ENCODE data around the gene BAZ2B. TPM values are rescaled to one million over a fixed set of nuclear protein-coding genes. Genes with fewer than 3 reads are reported as not detected.

BAZ2B gene
- total and polyA plus RNA-seq, 3 donors from 2014 or later = 23.5 to 132 (median 119) TPM

GRCh38 chr2:159461076-159461475 lies 155.3 kb downstream of the BAZ2B start:
- no peaks in the 10 kb centered on the region for H3K9me3 ChIP-seq
- no peak overlapping the region for H3K27ac ChIP-seq
- TF ChIP-seq CTCF (IDR thresholded peaks at IDR 0.05) (no peak), POLR2A (IDR thresholded peaks at IDR 0.05) (no peak)
- no peak overlapping the region for H3K4me3 ChIP-seq
- no peaks in the 10 kb centered on the region for H3K27me3 ChIP-seq
- H3K36me3 ChIP-seq (ENCODE audit: low read depth, missing control alignments) = no peaks in the 10 kb centered on the region
- intact Hi-C loops (cut with DNase I; ENCODE audit: low total_unique reads) = no loop called here
- 54 to 66% methylated on average over 2 of the region's 2 CpGs for WGBS, 2 donors
- H3K4me1 ChIP-seq = no peaks in the 10 kb centered on the region
- DNase-seq = no peak

- H3K36me3 ChIP-seq (ENCODE audit: low read depth, missing control alignments) = no peaks in the 10 kb centered on the region
- TF ChIP-seq CTCF (IDR thresholded peaks at IDR 0.05) (no peak), POLR2A (IDR thresholded peaks at IDR 0.05) (no peak)
- DNase-seq = no peak
- no peak overlapping the region for H3K27ac ChIP-seq
- no peak overlapping the region for H3K4me3 ChIP-seq
- 73 to 86% methylated on average over 1 of the region's 1 CpG for WGBS, 2 donors
- no peaks in the 10 kb centered on the region for H3K4me1 ChIP-seq
- intact Hi-C loops (cut with DNase I; ENCODE audit: low total_unique reads) = no loop called here
- no peaks in the 10 kb centered on the region for H3K9me3 ChIP-seq
- H3K27me3 ChIP-seq = no peaks in the 10 kb centered on the region
Observed at GRCh38 chr2:159460227-159460626, 156.1 kb downstream of the BAZ2B start.

- intact Hi-C loops (cut with DNase I; ENCODE audit: low total_unique reads) = no loop called here
- no peaks in the 10 kb centered on the region for H3K36me3 ChIP-seq (ENCODE audit: low read depth, missing control alignments)
- no peak overlapping the region for H3K27ac ChIP-seq
- no peaks in the 10 kb centered on the region for H3K27me3 ChIP-seq
- H3K9me3 ChIP-seq = no peaks in the 10 kb centered on the region
- no peak for DNase-seq
- no peak overlapping the region for H3K4me3 ChIP-seq
- TF ChIP-seq POLR2A (IDR thresholded peaks at IDR 0.05) (no peak), CTCF (IDR thresholded peaks at IDR 0.05) (no peak)
- H3K4me1 ChIP-seq = no peaks in the 10 kb centered on the region
- WGBS, 2 donors = 73 to 82% methylated on average over 1 of the region's 1 CpG
Observed at GRCh38 chr2:159459279-159459678, 157.1 kb downstream of the BAZ2B start.

- no peaks in the 10 kb centered on the region for H3K9me3 ChIP-seq
- H3K36me3 ChIP-seq (ENCODE audit: low read depth, missing control alignments) = no peaks in the 10 kb centered on the region
- H3K27ac ChIP-seq = no peak overlapping the region
- H3K4me1 ChIP-seq = no peaks in the 10 kb centered on the region
- no peak for DNase-seq
- no peaks in the 10 kb centered on the region for H3K27me3 ChIP-seq
- TF ChIP-seq CTCF (IDR thresholded peaks at IDR 0.05) (no peak), POLR2A (IDR thresholded peaks at IDR 0.05) (no peak)
- WGBS, 2 donors = 64 to 79% methylated on average over 1 of the region's 1 CpG
- H3K4me3 ChIP-seq = no peak overlapping the region
- intact Hi-C loops (cut with DNase I; ENCODE audit: low total_unique reads) = no loop called here
Observed at GRCh38 chr2:159457589-159457988, 158.8 kb downstream of the BAZ2B start.

All from testis (tissue), 3 donors.